CD14-positive monocyte (primary cell): ENCODE measurements around the gene UBE2E2. TPM values are rescaled to one million over a fixed set of nuclear protein-coding genes. Genes with fewer than 3 reads are reported as not detected.

Experiments used
- DNase-seq, 3 donors: peaks; one replicate each; pipeline ENCODE4 v3.0.0-alpha.2; 2011 to 2022
- H2AFZ ChIP-seq: 2 replicates; pipeline ENCODE4 v1.6.0; 2012; ENCODE audit warnings: mild to moderate bottlenecking, low read depth, low read length, inconsistent platforms; ENCODE audit not compliant: insufficient read depth, poor library complexity, severe bottlenecking
- H3K27ac ChIP-seq, 2 donors: 1 replicate in 1 of 2; 2 replicates in 1 of 2; pipeline ENCODE4 v1.5.1; 2012 to 2013; ENCODE audit warnings: low read length in 2 of 2, control low read depth in 1 of 2, inconsistent platforms in 1 of 2, low read depth in 1 of 2, mild to moderate bottlenecking in 1 of 2
- H3K27me3 ChIP-seq, 2 donors: one replicate each; pipeline versions ENCODE4 v1.6.0 to v1.6.1; 2011 to 2013; ENCODE audit warnings: low read length in 2 of 2; ENCODE audit not compliant: control insufficient read depth in 2 of 2, insufficient read depth in 2 of 2
- H3K36me3 ChIP-seq, 2 donors: replicated peaks in 1 of 2; 1 replicate in 1 of 2; 2 replicates in 1 of 2; pipeline versions ENCODE4 v1.5.1 to v1.6.1; 2012 to 2013; ENCODE audit warnings: low read length in 2 of 2, control low read depth in 1 of 2, inconsistent platforms in 1 of 2, mild to moderate bottlenecking in 1 of 2; ENCODE audit not compliant: insufficient read depth in 2 of 2, control insufficient read depth in 1 of 2
- H3K4me1 ChIP-seq, 2 donors: 1 replicate in 1 of 2; 2 replicates in 1 of 2; pipeline versions ENCODE4 v1.5.1 to v1.6.1; 2012 to 2013; ENCODE audit warnings: low read length in 2 of 2, control low read depth in 1 of 2, inconsistent platforms in 1 of 2, mild to moderate bottlenecking in 1 of 2, moderate library complexity in 1 of 2; ENCODE audit not compliant: insufficient read depth in 2 of 2, control insufficient read depth in 1 of 2
- H3K4me2 ChIP-seq: replicated peaks from 2 replicates; pipeline ENCODE3; 2012; ENCODE audit warnings: low read length, moderate library complexity, mild to moderate bottlenecking; ENCODE audit not compliant: poor library complexity, severe bottlenecking; ENCODE audit errors: extremely low read depth
- H3K4me3 ChIP-seq, 3 experiments: fragments of 200-600 bp in 1 of 3; sonication (generic) in 1 of 3; replicated peaks in 1 of 3; 1 replicate in 2 of 3; 2 replicates in 1 of 3; pipeline ENCODE4 v1.5.1; 2011 to 2013; ENCODE audit warnings: low read length in 3 of 3, mild to moderate bottlenecking in 3 of 3, control low read depth in 2 of 3, low read depth in 2 of 3, inconsistent platforms in 1 of 3, moderate library complexity in 1 of 3
- H3K79me2 ChIP-seq: 2 replicates; pipeline ENCODE4 v1.6.0; 2012; ENCODE audit warnings: mild to moderate bottlenecking, control low read depth, inconsistent platforms, low read length, moderate library complexity; ENCODE audit not compliant: insufficient read depth
- H3K9ac ChIP-seq: 2 replicates; pipeline ENCODE4 v1.6.0; 2017; ENCODE audit warnings: low read length, mild to moderate bottlenecking; ENCODE audit not compliant: insufficient read depth, poor library complexity, severe bottlenecking
- H3K9me3 ChIP-seq, 2 donors: replicated peaks in 1 of 2; 1 replicate in 1 of 2; 2 replicates in 1 of 2; pipeline versions ENCODE4 v1.5.1 to v1.6.1; 2012 to 2013; ENCODE audit warnings: low read length in 2 of 2, control low read depth in 1 of 2; ENCODE audit not compliant: control insufficient read depth in 1 of 2, insufficient read depth in 1 of 2
- H4K20me1 ChIP-seq: 2 replicates; pipeline ENCODE4 v1.6.0; 2012; ENCODE audit warnings: mild to moderate bottlenecking, low read length, control low read depth, moderate library complexity; ENCODE audit not compliant: insufficient read depth
- H3K27ac Mint-ChIP-seq, 7 donors: one replicate each; pipeline ENCODE4 v1.8.0; 2020; ENCODE audit warnings: mild to moderate bottlenecking in 7 of 7, mixed read lengths in 7 of 7, moderate library complexity in 6 of 7, inconsistent platforms in 2 of 7
- H3K27me3 Mint-ChIP-seq, 3 donors: one replicate each; pipeline ENCODE4 v1.8.0; 2021 to 2022; ENCODE audit warnings: low read depth in 3 of 3, mild to moderate bottlenecking in 3 of 3, mixed read lengths in 3 of 3, moderate library complexity in 3 of 3, inconsistent platforms in 1 of 3
- H3K36me3 Mint-ChIP-seq, 2 donors: one replicate each; pipeline ENCODE4 v1.8.0; 2020; ENCODE audit warnings: mixed read lengths in 2 of 2, inconsistent platforms in 1 of 2, mild to moderate bottlenecking in 1 of 2
- H3K4me1 Mint-ChIP-seq: one replicate; pipeline ENCODE4 v1.8.0; 2020; ENCODE audit warnings: mild to moderate bottlenecking, mixed read lengths
- H3K4me3 Mint-ChIP-seq, 2 donors: one replicate each; pipeline ENCODE4 v1.8.0; 2020; ENCODE audit warnings: mild to moderate bottlenecking in 2 of 2, mixed read lengths in 2 of 2, moderate library complexity in 1 of 2
- H3K9me3 Mint-ChIP-seq, 7 donors: one replicate each; pipeline ENCODE4 v1.8.0; 2020 to 2022; ENCODE audit warnings: mixed read lengths in 7 of 7, mild to moderate bottlenecking in 6 of 7, moderate library complexity in 6 of 7, inconsistent platforms in 2 of 7
- WGBS: methylation state at CpG from one replicate; pipeline ENCODE4 v1.1.5; 2013; ENCODE audit warnings: missing lambda C conversion rate; ENCODE audit not compliant: insufficient coverage; 5-methylcytosine and 5-hydroxymethylcytosine counted together
- intact Hi-C, 2 donors: fragments of 100-400 bp; cut with micrococcal nuclease; formaldehyde crosslinking; loops; one replicate each; pipeline versions ENCODE4 v1.15.0 to v1.15.1; 2023
- polyA plus RNA-seq, 3 donors: library from polyadenylated mRNA; depleted of rRNA in 1 of 3; unstranded in 2 of 3; stranded (reverse) in 1 of 3; fragments of 300-500 nt in 2 of 3; fragments of >200 nt in 1 of 3; fragmentation: Illumina TruSeq in 2 of 3; gene quantifications; 1 replicate in 2 of 3; 2 replicates in 1 of 3; pipeline ENCODE4 v1.2.3, GENCODE V29; 2012 to 2021
- TF ChIP-seq, protein P1 (sequence below): fragments of 200-600 bp; IDR thresholded peaks from one replicate; pipeline ENCODE4 v1.8.0; 2022; ENCODE audit warnings: antibody characterized with exemption, mild to moderate bottlenecking

Gene UBE2E2
- polyA plus RNA-seq, 3 donors: 25.8 to 78.0 (median 66.3) TPM

DNA sequence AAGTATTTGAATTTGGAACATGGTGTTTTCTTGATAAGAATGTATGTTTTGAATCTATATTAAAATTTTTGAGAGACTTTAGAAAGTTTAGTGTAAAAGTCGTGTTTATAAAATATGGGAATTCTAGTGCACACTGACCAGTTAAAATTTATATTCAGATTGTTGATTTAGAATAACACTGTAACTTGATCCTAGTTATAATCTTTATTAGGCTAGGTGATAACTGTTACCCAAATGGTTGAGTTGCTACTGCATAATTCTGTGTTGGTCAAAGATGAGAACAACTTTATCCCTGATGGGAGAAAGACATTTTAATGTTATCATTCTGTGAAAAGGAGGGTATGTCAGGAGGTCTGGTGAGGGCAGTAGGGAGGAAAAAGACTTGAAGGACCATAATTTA, 249.3 kb downstream of the UBE2E2 start:
- Mint-ChIP-seq H3K4me1 (peaks cover 19% of the 10 kb centered on the region), H3K36me3 (peaks cover 0 to 2% of the 10 kb centered on the region in 2 donors), H3K9me3 (peaks cover 0 to 3% (median 0%) of the 10 kb centered on the region in 7 donors), H3K27me3 (no peaks in the 10 kb centered on the region), H3K27ac (no peak overlapping the region), H3K4me3 (no peak overlapping the region)
- DNase-seq: no peak
- no peaks in the 10 kb centered on the region for H3K27me3 ChIP-seq
- H3K79me2 ChIP-seq: peaks cover 2% of the 10 kb centered on the region
- H3K36me3 ChIP-seq: no peaks in the 10 kb centered on the region
- H3K4me3 ChIP-seq: no peak overlapping the region
- intact Hi-C loops: no loop called here
- H4K20me1 ChIP-seq: peaks cover 53% of the 10 kb centered on the region
- WGBS: no CpG with 5 or more reads among the region's 1 CpG
- no peaks in the 10 kb centered on the region for H3K9me3 ChIP-seq
- H3K27ac ChIP-seq: no peak overlapping the region
- TF ChIP-seq, protein P1, sequence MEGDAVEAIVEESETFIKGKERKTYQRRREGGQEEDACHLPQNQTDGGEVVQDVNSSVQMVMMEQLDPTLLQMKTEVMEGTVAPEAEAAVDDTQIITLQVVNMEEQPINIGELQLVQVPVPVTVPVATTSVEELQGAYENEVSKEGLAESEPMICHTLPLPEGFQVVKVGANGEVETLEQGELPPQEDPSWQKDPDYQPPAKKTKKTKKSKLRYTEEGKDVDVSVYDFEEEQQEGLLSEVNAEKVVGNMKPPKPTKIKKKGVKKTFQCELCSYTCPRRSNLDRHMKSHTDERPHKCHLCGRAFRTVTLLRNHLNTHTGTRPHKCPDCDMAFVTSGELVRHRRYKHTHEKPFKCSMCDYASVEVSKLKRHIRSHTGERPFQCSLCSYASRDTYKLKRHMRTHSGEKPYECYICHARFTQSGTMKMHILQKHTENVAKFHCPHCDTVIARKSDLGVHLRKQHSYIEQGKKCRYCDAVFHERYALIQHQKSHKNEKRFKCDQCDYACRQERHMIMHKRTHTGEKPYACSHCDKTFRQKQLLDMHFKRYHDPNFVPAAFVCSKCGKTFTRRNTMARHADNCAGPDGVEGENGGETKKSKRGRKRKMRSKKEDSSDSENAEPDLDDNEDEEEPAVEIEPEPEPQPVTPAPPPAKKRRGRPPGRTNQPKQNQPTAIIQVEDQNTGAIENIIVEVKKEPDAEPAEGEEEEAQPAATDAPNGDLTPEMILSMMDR: no peak
- H3K4me1 ChIP-seq: peaks cover 13 to 14% of the 10 kb centered on the region in 2 donors
- H3K4me2 ChIP-seq: no peak overlapping the region
- H3K9ac ChIP-seq: no peak overlapping the region
- H2AFZ ChIP-seq: no peak overlapping the region

DNA sequence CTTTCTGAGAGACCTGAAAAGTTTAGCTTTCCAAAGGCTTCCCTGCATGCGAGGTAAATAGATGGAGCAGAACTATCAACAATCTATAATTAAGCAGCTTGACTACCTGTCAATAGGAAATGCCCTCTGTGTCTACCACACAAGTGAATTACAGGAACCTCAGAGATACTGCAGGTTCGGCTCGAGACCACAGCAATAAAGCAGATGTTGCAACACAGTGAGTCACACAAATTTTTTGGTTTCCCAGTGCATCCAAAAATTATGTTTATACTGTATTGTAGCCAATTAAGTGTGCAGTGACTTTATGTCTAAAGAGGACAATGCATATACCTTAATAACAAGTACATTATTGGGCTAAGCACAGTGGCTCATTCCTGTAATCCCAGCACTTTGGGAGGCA, 252.0 kb downstream of the UBE2E2 start:
- H3K27ac ChIP-seq: no peak overlapping the region
- H3K4me3 ChIP-seq: no peak overlapping the region
- H3K36me3 ChIP-seq: no peaks in the 10 kb centered on the region
- H3K27me3 ChIP-seq: no peaks in the 10 kb centered on the region
- no peak overlapping the region for H3K9ac ChIP-seq
- peak; percentile 35 to 66 (median 54) for DNase-seq
- peaks cover 2% of the 10 kb centered on the region for H3K79me2 ChIP-seq
- Mint-ChIP-seq H3K36me3 (peaks cover 0 to 2% of the 10 kb centered on the region in 2 donors), H3K4me1 (peaks cover 19% of the 10 kb centered on the region), H3K4me3 (no peak overlapping the region), H3K9me3 (peaks cover 0 to 4% (median 2%) of the 10 kb centered on the region in 7 donors), H3K27me3 (no peaks in the 10 kb centered on the region), H3K27ac (peak overlapping the region in 1 of 7 donors; percentile 55)
- no peak overlapping the region for H2AFZ ChIP-seq
- intact Hi-C loops: no loop called here
- peaks cover 13 to 14% of the 10 kb centered on the region in 2 donors for H3K4me1 ChIP-seq
- TF ChIP-seq, protein P1: no peak
- no peaks in the 10 kb centered on the region for H3K9me3 ChIP-seq
- H4K20me1 ChIP-seq: peaks cover 45% of the 10 kb centered on the region
- 71% methylated on average over 1 of the region's 3 CpGs for WGBS
- no peak overlapping the region for H3K4me2 ChIP-seq
